ENCODE data around the gene C18orf32. TPM values are rescaled to one million over a fixed set of nuclear protein-coding genes. Genes with fewer than 3 reads are reported as not detected.

The C18orf32 gene
- total RNA-seq, 1 donor from 2014 or later = 25.5 TPM

Other genes starting within 250 kb of the C18orf32 start
- 39.4 TPM for gene DYM, start 26.6 kb downstream of the C18orf32 start, total RNA-seq
- gene RPL17, start 5.2 kb upstream of the C18orf32 start, total RNA-seq = 1,480 TPM
- 8.6 TPM for gene LIPG, start 74.8 kb upstream of the C18orf32 start, total RNA-seq

Measured in esophagus mucosa (tissue), 1 donor.